ENCODE measurements around the gene ITPK1.

Gene ITPK1

GRCh38 chr14:92962031-92962830, 153.5 kb downstream of the ITPK1 start:
- no peak for DNase-seq

- no peak for DNase-seq
Measured at GRCh38 chr14:92961567-92961855, 154.2 kb downstream of the ITPK1 start.

GRCh38 chr14:92960706-92961566, 154.8 kb downstream of the ITPK1 start:
- DNase-seq = no peak

GRCh38 chr14:92959761-92960680, 155.7 kb downstream of the ITPK1 start:
- no peak for DNase-seq

- no peak for DNase-seq
Measured at GRCh38 chr14:92959189-92959531, 156.6 kb downstream of the ITPK1 start.

- DNase-seq = no peak
Measured at GRCh38 chr14:92958373-92959188, 157.1 kb downstream of the ITPK1 start.

- no peak for DNase-seq
Measured at GRCh38 chr14:92956961-92957360, 158.8 kb downstream of the ITPK1 start.

- DNase-seq = no peak
Measured at GRCh38 chr14:92955381-92955780, 160.3 kb downstream of the ITPK1 start.

GRCh38 chr14:92954933-92955332, 160.8 kb downstream of the ITPK1 start:
- DNase-seq = no peak

GRCh38 chr14:92953526-92953925, 162.2 kb downstream of the ITPK1 start:
- DNase-seq = no peak

- no peak for DNase-seq
Measured at GRCh38 chr14:92952481-92953298, 163.0 kb downstream of the ITPK1 start.

- DNase-seq = peak; percentile 92
Measured at GRCh38 chr14:92951912-92952471, 163.7 kb downstream of the ITPK1 start.

GRCh38 chr14:92951261-92951660, 164.5 kb downstream of the ITPK1 start:
- DNase-seq = no peak

- no peak for DNase-seq
Measured at GRCh38 chr14:92950773-92951172, 165.0 kb downstream of the ITPK1 start.

- DNase-seq = no peak
Measured at GRCh38 chr14:92950193-92950540, 165.6 kb downstream of the ITPK1 start.

- DNase-seq = no peak
Measured at GRCh38 chr14:92949496-92950192, 166.1 kb downstream of the ITPK1 start.

- DNase-seq = no peak
Measured at GRCh38 chr14:92948647-92949046, 167.1 kb downstream of the ITPK1 start.

- no peak for DNase-seq
Measured at GRCh38 chr14:92946847-92947545, 168.7 kb downstream of the ITPK1 start.

GRCh38 chr14:92945959-92946846, 169.5 kb downstream of the ITPK1 start:
- no peak for DNase-seq

Data from activated effector memory CD4-positive, alpha-beta T cell treated with anti-CD3 and anti-CD28 coated beads, Interleukin-2, amount 50 U/mL, for 16 hours (primary cell).